Measurements from ENCODE around the gene REXO5. TPM values are rescaled to one million over a fixed set of nuclear protein-coding genes. Genes with fewer than 3 reads are reported as not detected.

Gene REXO5
- total RNA-seq, 1 experiment from 2014 or later = 9.1 TPM

GRCh38 chr16:20887207-20887606 lies 80.9 kb downstream of the REXO5 start:
- no peak for DNase-seq (ENCODE audit: low spot score)
- no TSS peak for BruUV-seq (replicated peaks)
- Histone ChIP-seq H3K36me3 (ENCODE audit: insufficient read depth, low read length, poor library complexity, severe bottlenecking) (no peaks in the 10 kb centered on the region), H3K27me3 (replicated peaks; ENCODE audit: insufficient read depth, low read depth, low read length, poor library complexity) (no peaks in the 10 kb centered on the region), H3K4me3 (ENCODE audit: low read depth, low read length, poor library complexity, severe bottlenecking) (no peak overlapping the region), H3K4me1 (ENCODE audit: insufficient read depth, low read length, poor library complexity, severe bottlenecking) (no peaks in the 10 kb centered on the region), H3K9me3 (ENCODE audit: low read depth, low read length, poor library complexity, severe bottlenecking) (no peaks in the 10 kb centered on the region), H3K27ac (ENCODE audit: low read depth, low read length, poor library complexity, severe bottlenecking) (no peak overlapping the region)
- TF ChIP-seq, protein P1, sequence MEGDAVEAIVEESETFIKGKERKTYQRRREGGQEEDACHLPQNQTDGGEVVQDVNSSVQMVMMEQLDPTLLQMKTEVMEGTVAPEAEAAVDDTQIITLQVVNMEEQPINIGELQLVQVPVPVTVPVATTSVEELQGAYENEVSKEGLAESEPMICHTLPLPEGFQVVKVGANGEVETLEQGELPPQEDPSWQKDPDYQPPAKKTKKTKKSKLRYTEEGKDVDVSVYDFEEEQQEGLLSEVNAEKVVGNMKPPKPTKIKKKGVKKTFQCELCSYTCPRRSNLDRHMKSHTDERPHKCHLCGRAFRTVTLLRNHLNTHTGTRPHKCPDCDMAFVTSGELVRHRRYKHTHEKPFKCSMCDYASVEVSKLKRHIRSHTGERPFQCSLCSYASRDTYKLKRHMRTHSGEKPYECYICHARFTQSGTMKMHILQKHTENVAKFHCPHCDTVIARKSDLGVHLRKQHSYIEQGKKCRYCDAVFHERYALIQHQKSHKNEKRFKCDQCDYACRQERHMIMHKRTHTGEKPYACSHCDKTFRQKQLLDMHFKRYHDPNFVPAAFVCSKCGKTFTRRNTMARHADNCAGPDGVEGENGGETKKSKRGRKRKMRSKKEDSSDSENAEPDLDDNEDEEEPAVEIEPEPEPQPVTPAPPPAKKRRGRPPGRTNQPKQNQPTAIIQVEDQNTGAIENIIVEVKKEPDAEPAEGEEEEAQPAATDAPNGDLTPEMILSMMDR (conservative IDR thresholded peaks at IDR 0.05; ENCODE audit: low read depth, low read length) = no peak
- no peak for TF ChIP-seq EZH2 (IDR thresholded peaks at IDR 0.05; ENCODE audit: borderline replicate concordance, low read depth, low read length, poor library complexity, severe bottlenecking)
- intact Hi-C loops (cut with micrococcal nuclease; ENCODE audit: unreplicated experiment) = no loop called here
- ChIA-PET POLR2A (ENCODE audit: low non-redundant PET) (no interaction called here), CTCF (no interaction called here)

- no TSS peak for BruUV-seq (replicated peaks)
- CTCF ChIA-PET = no interaction called here
- POLR2A ChIA-PET (ENCODE audit: low non-redundant PET) = interaction anchor here (0.6 kb wide), 1 partner anchor 170 kb away, joined by 15 read pairs; no protein-coding TSS in a partner anchor
Measured at GRCh38 chr16:20889625-20890275, 83.4 kb downstream of the REXO5 start.

DNA sequence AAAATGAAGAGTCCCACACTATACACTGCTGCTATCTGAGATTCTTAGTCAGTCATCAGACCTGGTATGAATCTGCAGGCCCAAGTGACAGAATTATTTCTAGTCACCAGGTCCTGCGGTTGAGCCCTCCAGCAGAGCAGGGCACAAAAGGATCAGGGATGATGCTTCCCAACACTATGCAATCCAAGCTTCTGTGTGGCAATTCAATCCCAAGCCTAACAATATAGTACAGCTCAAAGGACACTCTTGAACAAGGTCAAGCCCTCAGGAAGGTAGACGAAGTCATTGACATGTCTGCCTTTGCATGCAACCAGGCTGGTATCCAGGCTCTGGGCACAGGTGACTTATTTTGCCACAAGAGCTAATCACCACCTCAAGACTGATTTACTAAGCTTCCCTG lies 88.1 kb downstream of the REXO5 start:
- intact Hi-C loops (cut with micrococcal nuclease; ENCODE audit: unreplicated experiment) = no loop called here
- Histone ChIP-seq H3K4me3 (ENCODE audit: low read depth, low read length, poor library complexity, severe bottlenecking) (no peak overlapping the region), H3K27ac (ENCODE audit: low read depth, low read length, poor library complexity, severe bottlenecking) (no peak overlapping the region), H3K27me3 (replicated peaks; ENCODE audit: insufficient read depth, low read depth, low read length, poor library complexity) (no peaks in the 10 kb centered on the region), H3K9me3 (ENCODE audit: low read depth, low read length, poor library complexity, severe bottlenecking) (no peaks in the 10 kb centered on the region), H3K4me1 (ENCODE audit: insufficient read depth, low read length, poor library complexity, severe bottlenecking) (peaks cover 13% of the 10 kb centered on the region), H3K36me3 (ENCODE audit: insufficient read depth, low read length, poor library complexity, severe bottlenecking) (no peaks in the 10 kb centered on the region)
- CTCF ChIA-PET = no interaction called here
- no peak for TF ChIP-seq EZH2 (IDR thresholded peaks at IDR 0.05; ENCODE audit: borderline replicate concordance, low read depth, low read length, poor library complexity, severe bottlenecking)
- POLR2A ChIA-PET (ENCODE audit: low non-redundant PET) = no interaction called here
- DNase-seq (ENCODE audit: low spot score) = no peak
- BruUV-seq (replicated peaks) = no TSS peak

More at GRCh38 chr16:20889625-20890275, 83.4 kb downstream of the REXO5 start:
- no peak overlapping the region for H3K4me3 ChIP-seq (ENCODE audit: low read depth, low read length, poor library complexity, severe bottlenecking)
- H3K4me1 ChIP-seq (ENCODE audit: insufficient read depth, low read length, poor library complexity, severe bottlenecking) = no peaks in the 10 kb centered on the region
- intact Hi-C loops (cut with micrococcal nuclease; ENCODE audit: unreplicated experiment) = no loop called here
- no peak for DNase-seq (ENCODE audit: low spot score)
- no peaks in the 10 kb centered on the region for H3K9me3 ChIP-seq (ENCODE audit: low read depth, low read length, poor library complexity, severe bottlenecking)
- TF ChIP-seq EZH2 (IDR thresholded peaks at IDR 0.05; ENCODE audit: borderline replicate concordance, low read depth, low read length, poor library complexity, severe bottlenecking) = no peak
- TF ChIP-seq, protein P1 (conservative IDR thresholded peaks at IDR 0.05; ENCODE audit: low read depth, low read length) = no peak
- no peaks in the 10 kb centered on the region for H3K36me3 ChIP-seq (ENCODE audit: insufficient read depth, low read length, poor library complexity, severe bottlenecking)
- H3K27ac ChIP-seq (ENCODE audit: low read depth, low read length, poor library complexity, severe bottlenecking) = no peak overlapping the region
- H3K27me3 ChIP-seq (replicated peaks; ENCODE audit: insufficient read depth, low read depth, low read length, poor library complexity) = no peaks in the 10 kb centered on the region
